AG04450 (cell line): ENCODE data around the gene TREX2. TPM values are rescaled to one million over a fixed set of nuclear protein-coding genes. Genes with fewer than 3 reads are reported as not detected.

Experiments used
- CTCF ChIA-PET: fragments of 300-600, 350-600 bp; formaldehyde crosslinking; extraction: SDS; loops from one replicate; lab custom pipeline; 2022; ENCODE audit warnings: antibody characterized with exemption, inconsistent platforms; lab: Charles Lee
- POLR2A ChIA-PET: fragments of 350-600 bp; formaldehyde crosslinking; extraction: SDS; loops from one replicate; lab custom pipeline; 2021; ENCODE audit warnings: antibody characterized with exemption, inconsistent platforms; lab: Yijun Ruan, JAX
- DNase-seq: peaks from one replicate; pipeline ENCODE4 v3.0.0-alpha.2; 2011; ENCODE audit warnings: low read depth, low spot score
- H3K27ac ChIP-seq: one replicate; pipeline ENCODE4 v1.5.1; 2012; ENCODE audit warnings: low read depth, low read length, control low read depth
- H3K27me3 ChIP-seq: one replicate; pipeline ENCODE4 v1.6.0; 2012; ENCODE audit warnings: low read length; ENCODE audit not compliant: control insufficient read depth, insufficient read depth
- H3K4me3 ChIP-seq: 2 replicates; pipeline ENCODE4 v1.5.1; 2011; ENCODE audit warnings: mild to moderate bottlenecking, low read depth, low read length, control low read depth
- H3K9me3 ChIP-seq: 2 replicates; pipeline ENCODE4 v1.5.1; 2012; ENCODE audit warnings: low read length; ENCODE audit not compliant: control insufficient read depth, insufficient read depth
- polyA plus RNA-seq: library from polyadenylated mRNA; depleted of rRNA; stranded (reverse); fragments of >200 nt; gene quantifications from 2 replicates; pipeline ENCODE4 v1.2.3, GENCODE V29; 2011
- TF ChIP-seq, protein P1 (sequence below): IDR thresholded peaks from 2 replicates; pipeline ENCODE4 v1.5.1; 2011; ENCODE audit warnings: low read depth, low read length, control low read depth, inconsistent platforms

TREX2 gene
- polyA plus RNA-seq, 1 experiment: not detected

DNA sequence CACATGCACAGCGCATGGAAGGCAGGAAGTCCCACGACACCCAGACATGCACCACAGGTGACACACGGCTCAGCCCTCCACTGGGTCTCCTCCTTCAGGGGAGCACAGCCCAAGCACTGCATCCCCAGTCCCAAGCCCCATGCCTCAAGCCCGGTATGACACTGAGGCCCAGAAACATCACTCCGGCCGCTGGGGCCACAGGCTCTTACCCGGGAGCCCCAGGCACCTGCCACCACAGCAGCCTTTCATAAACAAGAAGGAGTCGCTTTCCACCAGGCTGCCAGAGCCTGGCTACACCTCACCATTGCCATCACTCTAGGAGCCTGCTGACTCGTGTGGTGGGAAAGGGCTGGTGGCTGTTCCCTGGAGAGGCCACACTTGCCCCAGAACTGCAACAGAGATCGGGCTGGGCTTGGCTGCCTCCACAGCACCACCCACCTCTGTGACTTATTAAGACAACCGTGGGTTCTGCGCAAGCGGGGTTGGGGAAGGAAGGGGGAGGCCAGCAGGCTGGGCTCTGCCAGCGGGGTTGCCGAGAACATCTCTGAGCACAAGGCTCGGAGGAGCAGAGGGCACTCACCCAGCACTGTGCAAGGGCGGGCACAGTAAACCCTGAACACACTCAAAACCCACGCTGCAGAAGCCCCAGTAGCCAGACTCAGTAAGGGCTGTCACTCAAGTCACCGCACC, 20.0 kb upstream of the TREX2 start:
- ChIA-PET CTCF (no interaction called here), POLR2A (no interaction called here)
- DNase-seq: no peak

DNA sequence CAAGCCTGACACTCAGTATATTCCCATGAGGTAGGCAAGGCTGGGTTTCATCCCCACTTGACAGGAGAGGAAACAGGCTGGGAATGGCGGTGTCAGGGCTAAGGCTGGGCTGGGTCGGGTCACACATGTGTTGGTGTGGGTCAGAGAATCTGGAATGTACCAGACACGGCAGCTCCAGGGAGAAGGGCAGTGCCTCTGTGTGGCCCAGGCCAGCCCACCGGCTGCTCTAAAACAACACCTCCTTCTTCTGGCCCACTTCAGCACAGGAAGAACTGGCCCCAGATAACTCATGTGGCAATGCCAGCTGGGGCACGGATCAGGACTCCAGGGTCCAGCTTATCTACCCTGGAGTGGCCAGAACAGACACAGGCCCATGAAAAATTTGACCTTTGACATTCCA, 18.3 kb upstream of the TREX2 start:
- CTCF ChIA-PET: no interaction called here
- TF ChIP-seq, protein P1, sequence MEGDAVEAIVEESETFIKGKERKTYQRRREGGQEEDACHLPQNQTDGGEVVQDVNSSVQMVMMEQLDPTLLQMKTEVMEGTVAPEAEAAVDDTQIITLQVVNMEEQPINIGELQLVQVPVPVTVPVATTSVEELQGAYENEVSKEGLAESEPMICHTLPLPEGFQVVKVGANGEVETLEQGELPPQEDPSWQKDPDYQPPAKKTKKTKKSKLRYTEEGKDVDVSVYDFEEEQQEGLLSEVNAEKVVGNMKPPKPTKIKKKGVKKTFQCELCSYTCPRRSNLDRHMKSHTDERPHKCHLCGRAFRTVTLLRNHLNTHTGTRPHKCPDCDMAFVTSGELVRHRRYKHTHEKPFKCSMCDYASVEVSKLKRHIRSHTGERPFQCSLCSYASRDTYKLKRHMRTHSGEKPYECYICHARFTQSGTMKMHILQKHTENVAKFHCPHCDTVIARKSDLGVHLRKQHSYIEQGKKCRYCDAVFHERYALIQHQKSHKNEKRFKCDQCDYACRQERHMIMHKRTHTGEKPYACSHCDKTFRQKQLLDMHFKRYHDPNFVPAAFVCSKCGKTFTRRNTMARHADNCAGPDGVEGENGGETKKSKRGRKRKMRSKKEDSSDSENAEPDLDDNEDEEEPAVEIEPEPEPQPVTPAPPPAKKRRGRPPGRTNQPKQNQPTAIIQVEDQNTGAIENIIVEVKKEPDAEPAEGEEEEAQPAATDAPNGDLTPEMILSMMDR: no peak
- H3K9me3 ChIP-seq: no peaks in the 10 kb centered on the region
- no peak for DNase-seq
- no peaks in the 10 kb centered on the region for H3K27me3 ChIP-seq
- POLR2A ChIA-PET: no interaction called here
- no peak overlapping the region for H3K27ac ChIP-seq
- H3K4me3 ChIP-seq: no peak overlapping the region

More for the DNA sequence above, 20.0 kb upstream of the TREX2 start:
- TF ChIP-seq, protein P1: no peak
- Histone ChIP-seq H3K27me3 (no peaks in the 10 kb centered on the region), H3K9me3 (no peaks in the 10 kb centered on the region), H3K4me3 (no peak overlapping the region), H3K27ac (no peak overlapping the region)

DNA sequence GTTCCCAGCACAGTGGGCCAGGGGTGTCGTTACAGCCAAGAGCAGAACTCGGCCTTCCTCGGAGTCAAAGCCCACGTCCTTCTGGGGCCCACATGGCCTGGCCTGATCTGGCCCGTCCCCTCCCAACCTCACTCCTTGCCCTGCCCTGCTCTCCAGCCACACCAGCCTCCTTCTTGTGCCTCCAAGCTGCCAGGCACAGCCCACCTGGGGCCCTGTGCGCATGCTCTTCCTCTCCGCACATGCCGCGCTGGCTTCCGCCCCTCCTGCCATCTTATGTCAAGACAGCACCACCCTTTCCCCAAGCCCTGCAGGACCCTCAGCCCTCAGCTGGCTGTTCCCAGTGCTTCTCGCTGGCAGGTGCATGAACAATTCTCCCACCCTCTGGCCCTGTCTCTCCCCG, 17.7 kb upstream of the TREX2 start:
- TF ChIP-seq, protein P1: no peak
- H3K27me3 ChIP-seq: no peaks in the 10 kb centered on the region
- no peak overlapping the region for H3K4me3 ChIP-seq
- no peak overlapping the region for H3K27ac ChIP-seq
- H3K9me3 ChIP-seq: no peaks in the 10 kb centered on the region
- ChIA-PET POLR2A (no interaction called here), CTCF (no interaction called here)
- no peak for DNase-seq

DNA sequence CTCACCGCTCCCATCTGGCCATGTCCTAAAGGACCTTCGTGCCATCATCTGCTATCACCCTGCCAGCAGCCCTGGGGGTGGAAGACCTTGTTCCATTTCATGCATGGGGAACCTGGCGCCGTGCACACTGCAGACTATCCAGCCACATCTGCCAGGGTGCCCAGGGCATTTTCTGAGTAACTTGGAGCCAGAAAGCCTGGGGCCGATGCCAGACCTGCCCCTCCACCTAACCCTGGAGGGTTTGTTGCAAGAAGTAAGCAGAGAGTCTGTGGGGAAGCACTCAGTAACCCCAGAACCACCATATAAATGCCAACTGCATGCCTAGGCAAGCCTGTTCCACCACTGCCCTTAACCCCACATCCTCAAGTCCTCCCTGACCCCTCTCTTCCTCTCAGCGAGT, 17.2 kb upstream of the TREX2 start:
- Histone ChIP-seq H3K4me3 (no peak overlapping the region), H3K9me3 (no peaks in the 10 kb centered on the region), H3K27me3 (no peaks in the 10 kb centered on the region), H3K27ac (no peak overlapping the region)
- ChIA-PET POLR2A (no interaction called here), CTCF (no interaction called here)
- TF ChIP-seq, protein P1: no peak
- DNase-seq: no peak

DNA sequence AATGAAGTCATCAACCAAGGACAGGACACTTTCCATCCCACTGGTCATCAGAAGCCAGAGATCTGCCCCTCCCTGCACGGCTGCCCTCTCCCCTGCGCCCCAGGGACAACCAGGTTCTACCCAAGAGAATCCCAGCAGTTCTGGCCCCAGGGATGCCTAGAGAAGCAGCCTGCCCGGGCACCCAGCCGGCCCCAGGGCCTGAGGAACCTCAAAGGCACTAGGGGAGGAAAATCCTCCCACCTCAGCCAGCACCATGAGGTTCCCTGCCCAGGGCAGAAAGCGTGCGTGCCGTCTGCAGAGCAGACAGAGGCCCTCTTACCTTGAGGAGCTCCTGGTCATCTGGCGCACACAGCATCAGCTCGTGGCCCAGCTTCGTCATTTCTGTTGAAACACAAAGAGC, 16.4 kb upstream of the TREX2 start:
- POLR2A ChIA-PET: no interaction called here
- TF ChIP-seq, protein P1: no peak
- H3K4me3 ChIP-seq: no peak overlapping the region
- no peaks in the 10 kb centered on the region for H3K9me3 ChIP-seq
- no peak for DNase-seq
- CTCF ChIA-PET: interaction anchor here (1.2 kb wide), 1 partner anchor 520 kb away, joined by 4 read pairs; no protein-coding TSS in a partner anchor
- H3K27me3 ChIP-seq: no peaks in the 10 kb centered on the region
- H3K27ac ChIP-seq: no peak overlapping the region
